KOPT-K1 (cell line): ENCODE data around the gene SLC25A47.

Source experiments
- H3K27ac ChIP-seq: fragments of 200-600 bp; sonication (generic); 2 replicates; pipeline ENCODE4 v1.5.1; 2016; ENCODE audit warnings: antibody characterized with exemption, mild to moderate bottlenecking, low read depth, low read length; ENCODE audit not compliant: poor library complexity, severe bottlenecking
- H3K36me3 ChIP-seq: fragments of 200-600 bp; sonication (generic); 2 replicates; pipeline ENCODE4 v1.5.1; 2017; ENCODE audit warnings: antibody characterized with exemption, mild to moderate bottlenecking, low read length, moderate library complexity; ENCODE audit not compliant: insufficient read depth
- H3K9me3 ChIP-seq: fragments of 200-600 bp; sonication (generic); 2 replicates; pipeline ENCODE4 v1.5.1; 2017; ENCODE audit warnings: antibody characterized with exemption, low read length, mild to moderate bottlenecking; ENCODE audit not compliant: insufficient read depth, poor library complexity, severe bottlenecking

The SLC25A47 gene

DNA sequence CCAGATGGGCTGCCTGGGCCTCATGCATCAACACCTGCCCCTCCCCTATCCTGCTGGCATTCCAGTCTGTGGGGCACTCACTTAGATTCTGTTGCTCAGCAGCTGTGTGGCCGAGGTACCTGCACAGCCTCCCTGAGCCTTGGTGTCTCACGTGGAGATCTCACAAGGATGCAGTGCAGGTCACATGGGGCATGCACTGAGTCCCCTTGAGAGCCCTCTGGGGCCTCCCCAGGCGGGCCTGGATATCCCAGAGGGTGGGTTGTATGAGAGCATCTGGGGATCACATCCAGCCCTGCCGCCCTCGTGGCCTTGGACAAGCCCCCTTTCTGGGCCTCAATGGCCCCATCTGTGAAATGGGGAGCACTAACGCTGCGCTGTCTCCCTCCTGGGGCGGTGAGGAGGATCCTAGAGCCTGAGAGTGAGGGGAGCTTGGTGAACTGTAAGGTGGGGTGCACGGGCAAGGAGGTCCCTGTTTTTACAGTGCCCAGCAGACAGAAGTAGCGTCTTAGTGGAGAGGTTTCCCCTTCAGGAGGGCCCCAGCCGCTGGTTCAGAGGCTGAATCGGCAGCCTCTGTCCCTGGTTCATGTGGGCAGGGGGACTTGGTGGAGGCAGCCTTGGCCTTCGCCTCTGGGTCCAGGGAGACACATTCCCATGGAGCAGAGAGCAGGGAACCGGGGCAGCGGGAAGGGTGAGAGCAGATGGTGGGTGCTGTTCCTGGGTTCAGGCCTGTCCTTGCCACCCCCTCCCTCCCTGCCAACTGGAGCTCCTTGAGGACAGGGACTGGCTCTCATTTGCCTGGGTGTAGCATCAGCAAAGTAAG, 791 bp upstream of the SLC25A47 start:
- no peaks in the 10 kb centered on the region for H3K36me3 ChIP-seq
- no peaks in the 10 kb centered on the region for H3K9me3 ChIP-seq
- no peak overlapping the region for H3K27ac ChIP-seq

DNA sequence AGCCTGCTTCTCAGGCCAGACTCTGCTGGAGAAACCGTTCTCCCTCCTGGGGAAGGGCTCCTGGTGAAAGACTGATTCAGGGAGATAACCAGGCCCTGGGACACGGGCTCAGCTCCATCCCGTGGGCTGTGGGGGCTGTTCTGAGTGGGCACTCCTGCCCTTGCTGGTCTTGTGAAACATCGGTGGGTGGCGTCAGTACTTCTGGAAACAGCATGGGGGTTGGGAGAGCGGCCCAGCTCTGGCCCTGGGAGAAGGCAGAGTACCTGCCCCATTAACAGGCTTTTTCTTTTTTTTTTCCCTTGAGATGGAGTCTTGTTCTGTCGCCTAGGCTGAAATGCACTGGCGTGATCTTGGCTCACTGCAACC, 786 bp downstream of the SLC25A47 start:
- Histone ChIP-seq H3K9me3 (no peaks in the 10 kb centered on the region), H3K36me3 (no peaks in the 10 kb centered on the region), H3K27ac (no peak overlapping the region)

DNA sequence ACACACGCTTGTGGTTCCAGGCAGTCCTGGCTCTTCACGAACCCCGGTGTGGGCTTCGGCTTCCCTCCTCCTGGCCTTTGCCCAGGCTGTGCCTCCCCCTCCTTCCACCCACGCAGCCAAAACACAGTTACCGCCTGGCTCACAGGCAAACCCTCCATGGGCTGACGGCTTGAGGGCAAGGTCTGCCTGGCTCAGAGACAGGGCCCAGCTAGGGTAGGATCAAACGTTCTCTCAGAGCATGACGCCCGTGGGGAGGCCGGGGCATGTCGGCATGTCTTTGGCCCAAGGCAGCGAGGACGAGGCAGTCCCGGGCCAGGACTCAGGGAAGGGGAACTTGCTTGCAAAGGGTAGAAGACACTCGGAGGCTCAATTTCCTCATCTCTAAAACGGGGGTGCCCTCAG, 2.1 kb downstream of the SLC25A47 start:
- Histone ChIP-seq H3K27ac (no peak overlapping the region), H3K9me3 (no peaks in the 10 kb centered on the region), H3K36me3 (no peaks in the 10 kb centered on the region)

DNA sequence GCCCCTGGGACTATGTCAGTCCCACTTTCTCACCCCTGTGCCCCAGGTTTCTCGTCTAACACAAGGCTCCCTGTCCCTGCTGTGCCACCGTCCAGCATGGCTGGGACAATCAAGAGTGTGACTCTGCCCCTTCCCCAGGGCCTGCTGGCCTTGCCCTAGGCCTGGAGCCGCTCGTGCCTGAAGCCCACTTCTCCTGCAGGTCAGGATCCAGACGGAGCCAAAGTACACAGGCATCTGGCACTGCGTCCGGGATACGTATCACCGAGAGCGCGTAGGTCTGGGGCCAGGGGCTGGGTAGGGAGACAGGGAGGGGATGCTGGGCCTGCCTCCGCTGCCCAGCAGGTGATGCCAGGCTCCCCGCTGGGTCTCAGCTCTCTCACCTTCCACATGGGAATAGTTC, 2.8 kb downstream of the SLC25A47 start:
- no peaks in the 10 kb centered on the region for H3K9me3 ChIP-seq
- H3K27ac ChIP-seq = no peak overlapping the region
- H3K36me3 ChIP-seq = no peaks in the 10 kb centered on the region

DNA sequence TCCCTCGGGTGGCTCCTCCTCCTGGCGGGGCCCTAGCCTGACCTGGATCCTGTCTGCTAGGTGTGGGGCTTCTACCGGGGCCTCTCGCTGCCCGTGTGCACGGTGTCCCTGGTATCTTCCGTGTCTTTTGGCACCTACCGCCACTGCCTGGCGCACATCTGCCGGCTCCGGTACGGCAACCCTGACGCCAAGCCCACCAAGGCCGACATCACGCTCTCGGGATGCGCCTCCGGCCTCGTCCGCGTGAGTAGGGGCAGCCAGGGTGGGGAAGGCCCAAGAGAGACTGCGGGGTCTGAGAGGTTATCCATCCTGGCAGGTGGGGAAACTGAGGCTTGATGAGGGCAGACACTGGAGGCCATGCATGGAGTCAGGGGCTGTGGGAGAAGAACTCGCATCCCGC, 4.0 kb downstream of the SLC25A47 start:
- no peaks in the 10 kb centered on the region for H3K9me3 ChIP-seq
- H3K36me3 ChIP-seq = no peaks in the 10 kb centered on the region

DNA sequence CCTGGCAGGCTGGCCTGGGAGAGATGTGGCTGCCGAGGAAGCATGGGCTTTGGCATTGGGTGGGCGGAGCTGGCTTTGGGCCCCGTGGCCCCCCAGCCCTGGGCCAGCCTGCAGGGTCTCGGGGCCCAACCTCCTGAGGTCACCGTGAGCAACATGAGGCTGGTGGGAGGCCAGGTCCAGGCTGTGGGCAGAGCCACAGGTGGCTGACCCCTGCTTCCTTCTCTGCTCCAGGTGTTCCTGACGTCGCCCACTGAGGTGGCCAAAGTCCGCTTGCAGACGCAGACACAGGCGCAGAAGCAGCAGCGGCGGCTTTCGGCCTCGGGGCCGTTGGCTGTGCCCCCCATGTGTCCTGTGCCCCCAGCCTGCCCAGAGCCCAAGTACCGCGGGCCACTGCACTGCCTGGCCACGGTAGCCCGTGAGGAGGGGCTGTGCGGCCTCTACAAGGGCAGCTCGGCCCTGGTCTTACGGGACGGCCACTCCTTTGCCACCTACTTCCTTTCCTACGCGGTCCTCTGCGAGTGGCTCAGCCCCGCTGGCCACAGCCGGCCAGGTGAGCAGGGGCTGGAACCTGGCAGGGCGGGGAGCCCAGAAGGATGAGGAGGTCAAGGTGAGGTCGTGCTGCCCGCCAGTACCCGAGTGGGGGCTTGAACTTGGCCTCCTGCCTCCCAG, 5.5 kb downstream of the SLC25A47 start:
- Histone ChIP-seq H3K27ac (no peak overlapping the region), H3K36me3 (no peaks in the 10 kb centered on the region)

More for the DNA sequence above, 4.0 kb downstream of the SLC25A47 start:
- no peak overlapping the region for H3K27ac ChIP-seq

DNA sequence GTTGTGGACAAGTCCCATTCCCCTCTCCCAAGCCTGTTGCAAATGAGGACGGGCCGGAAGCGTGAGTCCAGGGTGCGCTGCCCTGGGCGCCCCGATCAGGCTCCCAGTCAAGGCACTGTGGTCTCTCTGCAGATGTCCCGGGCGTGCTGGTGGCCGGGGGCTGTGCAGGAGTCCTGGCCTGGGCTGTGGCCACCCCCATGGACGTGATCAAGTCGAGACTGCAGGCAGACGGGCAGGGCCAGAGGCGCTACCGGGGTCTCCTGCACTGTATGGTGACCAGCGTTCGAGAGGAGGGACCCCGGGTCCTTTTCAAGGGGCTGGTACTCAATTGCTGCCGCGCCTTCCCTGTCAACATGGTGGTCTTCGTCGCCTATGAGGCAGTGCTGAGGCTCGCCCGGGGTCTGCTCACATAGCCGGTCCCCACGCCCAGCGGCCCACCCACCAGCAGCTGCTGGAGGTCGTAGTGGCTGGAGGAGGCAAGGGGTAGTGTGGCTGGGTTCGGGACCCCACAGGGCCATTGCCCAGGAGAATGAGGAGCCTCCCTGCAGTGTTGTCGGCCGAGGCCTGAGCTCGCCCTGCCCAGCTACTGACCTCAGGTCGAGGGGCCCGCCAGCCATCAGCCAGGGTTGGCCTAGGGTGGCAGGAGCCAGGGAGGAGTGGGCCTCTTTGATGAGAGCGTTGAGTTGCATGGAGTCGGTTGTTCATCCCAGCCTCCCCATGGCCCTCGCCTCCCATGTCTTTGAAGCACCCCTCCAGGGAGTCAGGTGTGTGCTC, 6.3 kb downstream of the SLC25A47 start:
- Histone ChIP-seq H3K9me3 (no peaks in the 10 kb centered on the region), H3K27ac (no peak overlapping the region), H3K36me3 (no peaks in the 10 kb centered on the region)

More for the DNA sequence above, 5.5 kb downstream of the SLC25A47 start:
- no peaks in the 10 kb centered on the region for H3K9me3 ChIP-seq

DNA sequence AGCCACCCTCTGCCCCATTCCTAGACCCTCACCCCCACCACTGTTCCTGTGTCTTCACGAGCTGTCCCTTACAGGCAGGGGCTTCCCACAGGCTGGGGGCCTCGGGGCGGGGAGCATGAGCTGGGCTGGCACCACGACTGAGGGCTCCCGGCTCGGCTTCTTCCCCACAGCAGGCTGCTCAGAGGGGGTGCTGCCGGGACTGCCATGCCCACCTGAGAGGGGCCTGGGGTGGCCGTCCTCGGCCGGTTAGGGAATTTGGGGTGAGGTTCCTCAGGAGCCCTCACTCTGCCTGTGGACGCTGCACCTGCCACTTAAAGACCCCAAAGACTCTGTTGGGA, 6.8 kb downstream of the SLC25A47 start:
- H3K9me3 ChIP-seq = no peaks in the 10 kb centered on the region
- peaks cover 4% of the 10 kb centered on the region; the same call in 1 of the 2 replicates for H3K36me3 ChIP-seq
- H3K27ac ChIP-seq = no peak overlapping the region

DNA sequence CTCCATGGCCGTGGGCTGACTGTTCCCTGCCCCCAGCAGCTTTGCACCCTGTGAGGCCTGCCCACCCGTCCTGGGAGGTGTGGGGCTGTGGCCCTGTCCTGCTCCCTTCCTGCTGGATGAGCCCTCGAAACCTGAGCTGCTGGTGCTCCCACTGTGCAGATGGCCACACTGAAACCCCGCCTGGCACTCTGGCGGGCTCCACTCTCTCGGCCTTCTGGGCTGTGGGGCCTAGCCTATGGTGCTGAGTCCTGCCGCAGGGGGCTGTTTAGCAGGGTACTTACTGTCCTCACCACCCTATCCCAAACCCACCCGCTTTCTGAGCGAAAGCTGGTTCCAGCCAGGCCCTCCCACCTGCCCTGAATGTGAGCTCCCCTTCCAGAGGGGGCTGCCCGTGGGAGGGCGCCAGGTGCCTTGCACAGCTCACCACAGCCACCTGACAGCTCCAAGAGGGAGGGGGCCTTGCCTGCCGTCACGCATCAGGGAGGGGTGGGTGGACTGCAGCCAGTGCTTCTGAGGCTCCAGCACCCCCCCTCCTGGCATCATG, 7.3 kb downstream of the SLC25A47 start:
- Histone ChIP-seq H3K27ac (no peak overlapping the region), H3K9me3 (no peaks in the 10 kb centered on the region), H3K36me3 (peaks cover 6% of the 10 kb centered on the region; the same call in 1 of the 2 replicates)

DNA sequence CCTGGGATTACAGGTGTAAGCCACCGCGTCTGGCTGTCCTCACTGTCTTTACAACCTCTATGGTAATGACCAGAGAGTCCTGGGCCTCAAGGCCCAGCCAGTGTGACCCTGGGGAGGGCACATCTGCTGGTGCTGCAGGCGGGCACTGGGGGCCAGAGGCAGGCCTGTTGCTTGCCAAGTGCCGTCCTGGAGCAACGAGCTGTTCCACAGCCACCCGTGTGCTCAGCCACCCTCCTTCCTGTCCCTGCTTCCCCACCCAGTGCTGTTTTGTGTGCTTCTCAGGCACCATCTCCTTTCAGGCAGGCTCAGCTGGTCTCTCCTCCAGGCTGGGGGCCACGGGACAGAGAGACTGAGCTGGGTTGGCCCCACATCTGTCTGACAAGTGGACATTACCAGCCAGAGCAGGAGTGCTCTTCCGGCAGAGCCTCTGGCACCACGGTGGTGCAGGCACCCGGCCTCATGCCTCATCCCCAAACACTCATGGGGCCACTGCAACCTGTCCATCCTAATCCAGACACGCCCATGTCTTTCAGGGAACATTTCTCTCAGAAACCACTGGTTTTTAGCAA, 9.0 kb downstream of the SLC25A47 start:
- H3K36me3 ChIP-seq = peaks cover 17% of the 10 kb centered on the region; the same call in 1 of the 2 replicates
- no peak overlapping the region for H3K27ac ChIP-seq
- H3K9me3 ChIP-seq = no peaks in the 10 kb centered on the region

DNA sequence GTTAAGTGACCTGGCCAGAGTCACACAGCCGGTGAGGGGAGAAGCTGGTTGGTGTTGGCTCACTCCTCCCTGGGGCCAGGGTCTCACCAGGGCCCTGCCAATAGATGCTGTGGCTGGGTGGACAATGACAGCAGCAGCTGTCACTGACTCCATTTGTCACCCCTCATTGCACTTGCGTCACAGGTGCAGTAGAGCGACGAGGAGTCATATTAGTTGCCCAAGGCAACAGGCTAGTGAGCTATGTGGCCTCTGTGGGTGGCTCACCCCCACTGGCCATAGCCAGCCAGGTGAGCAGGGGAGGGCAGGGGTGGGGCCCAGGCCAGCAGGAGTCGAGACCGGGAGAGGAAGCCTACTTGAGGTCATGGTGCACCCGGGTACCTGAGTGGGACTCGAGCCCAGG, 9.7 kb downstream of the SLC25A47 start:
- no peak overlapping the region for H3K27ac ChIP-seq
- H3K36me3 ChIP-seq = peaks cover 20% of the 10 kb centered on the region; the same call in 1 of the 2 replicates
- no peaks in the 10 kb centered on the region for H3K9me3 ChIP-seq

DNA sequence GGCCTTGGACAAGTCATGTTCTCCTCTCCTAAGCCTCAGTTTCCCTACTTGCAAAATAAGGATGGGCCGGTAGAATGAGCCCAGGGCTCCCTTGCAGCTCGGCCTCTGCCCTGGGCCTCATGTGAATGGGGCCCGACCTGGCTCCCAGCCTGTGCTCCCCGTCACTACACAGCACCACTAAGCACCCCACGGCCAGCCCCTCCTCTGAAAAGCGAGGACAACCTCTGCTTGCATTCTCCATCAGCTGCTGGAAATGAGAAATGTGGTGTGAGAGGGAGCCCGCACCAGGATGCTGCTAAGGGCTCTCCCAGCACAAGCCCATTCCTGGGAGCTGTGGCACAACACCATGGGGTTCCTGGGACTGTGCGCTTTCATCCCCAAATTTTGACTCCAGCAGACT, 10.2 kb downstream of the SLC25A47 start:
- Histone ChIP-seq H3K9me3 (no peaks in the 10 kb centered on the region), H3K36me3 (peaks cover 20% of the 10 kb centered on the region; the same call in 1 of the 2 replicates), H3K27ac (no peak overlapping the region)

DNA sequence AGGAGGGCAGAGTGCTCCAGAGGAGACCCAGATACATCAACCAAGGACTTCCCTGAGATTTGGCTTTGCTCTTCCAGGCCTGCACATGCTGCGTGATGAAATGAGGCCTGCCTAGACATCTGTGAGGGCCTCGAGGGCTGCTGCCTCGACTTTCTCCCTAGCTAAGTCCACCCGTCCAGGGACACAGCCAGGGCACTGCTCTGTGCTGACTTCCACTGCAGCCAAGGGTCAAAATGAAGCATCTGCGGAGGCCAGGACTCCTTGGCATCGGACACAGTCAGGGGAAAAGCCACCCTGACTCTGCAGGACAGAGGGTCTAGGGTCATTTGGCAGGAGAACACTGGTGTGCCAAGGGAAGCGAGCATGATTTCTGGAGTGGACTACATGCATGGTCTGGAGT, 10.7 kb downstream of the SLC25A47 start:
- Histone ChIP-seq H3K27ac (no peak overlapping the region), H3K36me3 (peaks cover 20% of the 10 kb centered on the region; the same call in 1 of the 2 replicates), H3K9me3 (no peaks in the 10 kb centered on the region)

DNA sequence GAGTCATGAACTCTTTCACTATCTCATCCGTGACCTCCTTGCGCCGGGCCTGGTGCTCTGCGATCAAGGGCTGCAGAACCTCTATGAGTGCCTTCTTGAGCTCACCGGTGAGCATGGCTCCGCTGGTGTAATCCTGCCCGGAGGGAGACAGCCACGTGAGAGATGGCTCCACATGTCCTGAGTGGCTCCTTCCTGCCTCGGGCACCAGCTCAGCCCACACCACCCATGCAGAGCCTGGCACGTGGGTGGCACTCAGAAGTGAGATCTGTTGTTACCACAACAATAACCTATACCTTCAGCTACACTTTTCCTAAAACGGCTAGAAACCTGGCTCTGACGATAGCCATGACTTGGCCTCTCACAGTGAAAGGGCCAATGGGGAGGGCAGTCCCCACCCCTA, 11.8 kb downstream of the SLC25A47 start:
- Histone ChIP-seq H3K27ac (no peak overlapping the region), H3K9me3 (no peaks in the 10 kb centered on the region), H3K36me3 (peaks cover 21% of the 10 kb centered on the region; the same call in 1 of the 2 replicates)
